GM12892 (cell line): ENCODE results near the gene ZSCAN2.
A peak's percentile ranks its signal among the peaks of the same experiment; 100 is the strongest.

Experiments used
- DNase-seq: peaks from one replicate; pipeline ENCODE4 v3.0.0; 2011; ENCODE audit not compliant: insufficient read length
- FAIRE-seq: peaks from 2 replicates; lab custom pipeline; 2011; peaks lifted over from hg19 to GRCh38; lab: Jason Lieb, UNC
- POLR2A ChIP-seq: IDR thresholded peaks from 2 replicates; pipeline ENCODE4 v1.6.1; 2011; ENCODE audit warnings: low read depth, low read length, control low read depth
- POLR2AphosphoS5 ChIP-seq: IDR thresholded peaks from 2 replicates; pipeline ENCODE4 v1.6.1; 2011; ENCODE audit warnings: low read depth, low read length, control low read depth
- TAF1 ChIP-seq: IDR thresholded peaks from 2 replicates; pipeline ENCODE4 v1.6.1; 2011; ENCODE audit warnings: low read depth, mild to moderate bottlenecking, control low read depth, low read length, borderline replicate concordance

Gene ZSCAN2

DNA sequence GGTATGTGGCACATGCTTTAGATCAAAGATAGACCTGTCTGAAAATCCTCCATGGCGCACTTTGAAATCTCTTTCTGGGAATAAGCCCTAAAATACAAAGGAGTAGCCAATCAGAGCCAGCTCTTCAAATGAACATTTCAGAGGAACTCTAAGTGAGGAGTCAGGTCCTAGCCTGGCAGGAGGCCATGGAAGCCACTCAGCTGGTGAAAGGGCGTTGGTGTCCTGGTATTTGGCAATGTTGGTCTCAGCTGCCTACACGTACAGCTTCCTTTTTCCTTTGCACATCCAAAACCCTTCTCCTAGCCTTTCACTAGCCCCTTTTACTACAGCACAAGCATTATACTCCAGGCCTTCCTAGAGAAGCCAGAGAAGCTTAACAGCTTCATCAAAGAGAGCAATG, 47.7 kb downstream of the ZSCAN2 start:
- no peak for DNase-seq
- no peak for FAIRE-seq
- TF ChIP-seq TAF1 (no peak), POLR2A (no peak), POLR2AphosphoS5 (no peak)

- TF ChIP-seq POLR2AphosphoS5 (no peak), POLR2A (no peak), TAF1 (no peak)
- no peak for FAIRE-seq
- DNase-seq = no peak
Observed at GRCh38 chr15:84649706-84650105, 48.9 kb downstream of the ZSCAN2 start.

DNA sequence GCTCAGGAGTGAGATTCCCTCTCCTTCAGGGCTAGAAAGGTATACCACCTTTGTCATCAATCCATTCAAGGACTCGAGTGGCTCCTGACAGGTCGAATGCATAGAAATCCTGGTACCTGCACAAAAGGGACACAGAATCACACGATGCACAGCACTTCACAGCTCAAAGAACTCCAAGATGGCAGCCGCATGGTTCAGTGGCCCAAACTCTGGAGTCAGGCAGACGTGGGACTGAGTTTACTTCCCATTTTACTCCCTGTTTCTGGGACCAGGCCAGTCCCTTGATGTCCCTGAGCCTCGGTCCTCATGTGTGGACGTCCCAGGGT, 52.7 kb downstream of the ZSCAN2 start:
- FAIRE-seq (no peak), DNase-seq (no peak)
- TF ChIP-seq POLR2AphosphoS5 = no peak

- TF ChIP-seq POLR2A (peak; percentile 64; the same call in 1 of the 2 replicates), POLR2AphosphoS5 (peak; percentile 74), TAF1 (no peak)
- DNase-seq (peak; percentile 86), FAIRE-seq (peak; percentile 93)
Observed at GRCh38 chr15:84653910-84654688, 53.3 kb downstream of the ZSCAN2 start, which contains the start of gene WDR73. WDR73 (minus strand) TSS chr15:84654283; CDS start chr15:84654274, 9 bp downstream.

GRCh38 chr15:84654689-84655453, 54.1 kb downstream of the ZSCAN2 start:
- no peak for FAIRE-seq
- TF ChIP-seq TAF1 (no peak), POLR2AphosphoS5 (no peak), POLR2A (no peak)
- no peak for DNase-seq

DNA sequence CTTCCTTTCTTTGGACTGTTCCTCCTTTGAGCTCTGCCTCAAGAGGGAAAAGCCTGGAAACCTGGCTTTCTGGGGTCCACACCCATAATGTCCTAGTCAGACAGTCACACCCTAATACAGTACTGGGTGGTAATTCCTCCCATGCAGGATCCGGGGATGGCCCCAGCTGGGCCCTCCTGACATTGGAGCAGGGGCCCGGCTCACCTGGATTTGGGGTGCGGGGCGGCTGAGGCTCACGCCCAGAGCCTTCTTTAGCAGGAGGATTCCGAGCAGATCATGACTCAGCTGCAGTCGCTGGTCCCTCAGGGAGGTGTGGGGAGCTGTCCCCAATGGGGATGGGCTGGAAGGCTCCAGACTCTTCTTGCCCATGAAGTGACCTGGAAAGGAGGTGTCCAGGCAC, 56.2 kb downstream of the ZSCAN2 start:
- FAIRE-seq (no peak), DNase-seq (no peak)
- no peak for TF ChIP-seq TAF1
- no peak for TF ChIP-seq POLR2A
- no peak for TF ChIP-seq POLR2AphosphoS5

DNA sequence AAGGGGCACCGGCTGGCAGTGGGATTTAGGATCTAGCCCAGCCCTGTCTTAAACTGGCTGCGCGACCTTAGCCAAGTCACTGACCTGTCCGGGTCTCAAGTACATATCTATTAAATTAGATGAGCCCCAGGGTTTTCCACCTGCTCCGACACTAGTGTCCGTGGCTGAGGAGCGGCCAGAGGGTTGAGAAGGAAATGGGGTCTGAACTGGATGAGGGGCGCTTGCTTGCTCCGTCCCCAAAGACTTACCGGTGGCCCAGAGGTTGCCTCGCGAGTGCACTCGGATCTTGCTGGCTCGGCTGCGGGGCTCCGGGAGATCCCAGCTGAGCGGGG, 56.9 kb downstream of the ZSCAN2 start:
- no peak for TF ChIP-seq POLR2A
- TF ChIP-seq POLR2AphosphoS5 = no peak
- no peak for TF ChIP-seq TAF1
- peak; percentile 69 for FAIRE-seq

GRCh38 chr15:84658080-84658787, 57.4 kb downstream of the ZSCAN2 start, which contains the start of gene NMB:
NMB (minus strand) TSS chr15:84658199; CDS start chr15:84658152, 47 bp downstream.
- peak; percentile 84 for DNase-seq
- TF ChIP-seq POLR2A = peak; percentile 67
- no peak for TF ChIP-seq TAF1
- TF ChIP-seq POLR2AphosphoS5 = 0 out of 2 replicates have a peak, but pooled peaks have one; percentile 18
- peak; percentile 61 for FAIRE-seq

More for the DNA sequence above, 56.9 kb downstream of the ZSCAN2 start:
- DNase-seq = no peak

DNA sequence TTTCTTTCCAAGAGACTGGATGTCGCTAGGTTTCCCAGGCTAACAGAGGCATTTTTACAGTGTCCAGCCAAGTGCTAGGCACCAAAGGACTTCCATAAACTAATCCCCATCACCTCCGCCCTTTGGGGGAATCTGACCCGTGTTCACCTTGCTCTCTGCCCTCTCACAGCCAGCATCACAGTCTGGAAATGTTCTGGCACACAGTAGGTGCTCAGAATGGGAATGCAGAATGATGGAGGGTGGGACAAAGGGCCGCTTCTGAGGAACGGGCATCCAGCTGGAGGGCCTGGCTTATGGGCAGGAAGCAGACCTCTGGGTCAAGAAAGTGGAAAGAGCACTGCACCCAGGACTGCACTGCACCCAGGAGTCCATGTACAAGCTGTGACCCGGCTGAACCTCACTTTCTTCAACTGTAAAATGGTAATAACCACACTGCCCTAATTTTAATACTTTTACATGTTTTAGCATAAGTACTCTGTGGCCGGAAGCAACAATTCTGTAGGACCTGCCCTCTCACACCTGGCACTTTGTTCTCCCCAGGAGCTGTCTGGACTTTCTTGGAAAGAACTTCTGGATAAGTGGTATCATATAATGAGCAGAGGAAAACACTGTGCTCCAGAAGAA, 58.1 kb downstream of the ZSCAN2 start:
- TF ChIP-seq TAF1 (no peak), POLR2A (no peak), POLR2AphosphoS5 (no peak)
- FAIRE-seq (peak; percentile 51), DNase-seq (no peak)

- FAIRE-seq = no peak
- no peak for DNase-seq
Observed at GRCh38 chr15:84659904-84660781, 59.3 kb downstream of the ZSCAN2 start.

More at GRCh38 chr15:84659904-84660781, 59.3 kb downstream of the ZSCAN2 start:
- TF ChIP-seq TAF1 (no peak), POLR2A (no peak), POLR2AphosphoS5 (no peak)
